HEK293 (cell line): ENCODE measurements around the gene MED29.

Experiments
- HIC1 ChIP-seq: fragments of 450-650 bp; formaldehyde crosslinking; IDR thresholded peaks from 2 replicates; pipeline ENCODE4 v1.5.1; 2016; ENCODE audit warnings: missing biosample characterization, missing genetic modification characterization
- MYNN ChIP-seq: fragments of 450-650 bp; formaldehyde crosslinking; IDR thresholded peaks from 2 replicates; pipeline ENCODE4 v1.5.1; 2016; ENCODE audit warnings: missing biosample characterization, missing genetic modification characterization, borderline replicate concordance
- PBX3 ChIP-seq: sonication (generic); formaldehyde crosslinking; IDR thresholded peaks from 2 replicates; pipeline ENCODE4 v1.8.1; 2022; ENCODE audit warnings: mild to moderate bottlenecking, moderate library complexity, missing genetic modification reagents
- ZNF19 ChIP-seq: fragments of 450-650 bp; formaldehyde crosslinking; IDR thresholded peaks from 2 replicates; pipeline ENCODE4; 2016; ENCODE audit warnings: missing biosample characterization, missing genetic modification characterization, low read depth
- ZNF202 ChIP-seq: fragments of 450-650 bp; formaldehyde crosslinking; IDR thresholded peaks from 2 replicates; pipeline ENCODE4 v1.5.1; 2016; ENCODE audit warnings: missing biosample characterization, missing genetic modification characterization, borderline replicate concordance
- ZNF274 ChIP-seq, 2 experiments: fragments of 200-500 bp in 1 of 2; fragments of 450-650 bp in 1 of 2; sonication (Bioruptor generic) in 1 of 2; formaldehyde crosslinking in 1 of 2; IDR thresholded peaks; 2 replicates each; pipeline versions ENCODE4 v1.5.1 to v1.6.1; 2014 to 2016; ENCODE audit warnings: borderline replicate concordance in 1 of 2, inconsistent platforms in 1 of 2, low read length in 1 of 2, missing biosample characterization in 1 of 2, missing genetic modification characterization in 1 of 2
- ZNF280D ChIP-seq: fragments of 450-650 bp; formaldehyde crosslinking; IDR thresholded peaks from 2 replicates; pipeline ENCODE4 v1.5.1; 2016; ENCODE audit warnings: missing biosample characterization, missing genetic modification characterization
- ZNF391 ChIP-seq: fragments of 450-650 bp; formaldehyde crosslinking; IDR thresholded peaks from 2 replicates; pipeline ENCODE4 v1.5.1; 2016; ENCODE audit warnings: low read depth, missing biosample characterization, missing genetic modification characterization, borderline replicate concordance
- ZNF398 ChIP-seq: fragments of 450-650 bp; formaldehyde crosslinking; IDR thresholded peaks from 2 replicates; pipeline ENCODE4 v1.5.1; 2017; ENCODE audit warnings: missing biosample characterization, missing genetic modification characterization
- ZNF449 ChIP-seq: fragments of 450-650 bp; formaldehyde crosslinking; IDR thresholded peaks from 2 replicates; pipeline ENCODE4 v1.5.1; 2017; ENCODE audit warnings: missing biosample characterization, mild to moderate bottlenecking, missing genetic modification characterization, moderate library complexity
- ZNF518A ChIP-seq: fragments of 450-650 bp; formaldehyde crosslinking; conservative IDR thresholded peaks from 2 replicates; pipeline ENCODE4 v1.5.1; 2016; ENCODE audit warnings: low read depth, missing biosample characterization, missing genetic modification characterization
- ZNF530 ChIP-seq: fragments of 450-650 bp; formaldehyde crosslinking; IDR thresholded peaks from 2 replicates; pipeline ENCODE4 v1.5.1; 2016; ENCODE audit warnings: low read depth, missing biosample characterization, missing genetic modification characterization
- ZNF580 ChIP-seq: fragments of 450-650 bp; formaldehyde crosslinking; IDR thresholded peaks from 2 replicates; pipeline ENCODE4 v1.5.1; 2016; ENCODE audit warnings: missing biosample characterization, missing genetic modification characterization
- ZNF621 ChIP-seq: fragments of 450-650 bp; formaldehyde crosslinking; IDR thresholded peaks from 2 replicates; pipeline ENCODE4 v1.5.1; 2017; ENCODE audit warnings: missing biosample characterization, missing genetic modification characterization
- ZNF645 ChIP-seq: fragments of 450-650 bp; formaldehyde crosslinking; IDR thresholded peaks from 2 replicates; pipeline ENCODE4; 2016; ENCODE audit warnings: missing biosample characterization, missing genetic modification characterization
- ZNF660 ChIP-seq: fragments of 450-650 bp; IDR thresholded peaks from 2 replicates; pipeline ENCODE4 v1.5.1; 2018; ENCODE audit warnings: missing biosample characterization, mild to moderate bottlenecking, missing genetic modification characterization
- ZNF707 ChIP-seq: fragments of 450-650 bp; formaldehyde crosslinking; IDR thresholded peaks from 2 replicates; pipeline ENCODE4 v1.5.1; 2016; ENCODE audit warnings: missing biosample characterization, missing genetic modification characterization
- ZNF777 ChIP-seq: fragments of 450-650 bp; formaldehyde crosslinking; IDR thresholded peaks from 2 replicates; pipeline ENCODE4 v1.5.1; 2017; ENCODE audit warnings: missing biosample characterization, missing genetic modification characterization, borderline replicate concordance
- ZNF792 ChIP-seq: fragments of 450-650 bp; formaldehyde crosslinking; IDR thresholded peaks from 2 replicates; pipeline ENCODE4 v1.5.1; 2016; ENCODE audit warnings: missing biosample characterization, missing genetic modification characterization
- ZXDB ChIP-seq: fragments of 450-650 bp; formaldehyde crosslinking; IDR thresholded peaks from 2 replicates; pipeline ENCODE4 v1.5.1; 2016; ENCODE audit warnings: missing biosample characterization, missing genetic modification characterization

The MED29 gene

GRCh38 chr19:39341719-39342604 is 49.2 kb upstream of the MED29 start, which contains the start of gene SAMD4B (continued):
- TF ChIP-seq ZNF518A (tag by site-specific recombination), result peak; percentile 72
- peak; percentile 93 for TF ChIP-seq PBX3 (CRISPR knock-in tag)
- TF ChIP-seq ZNF391, result peak; percentile 98
- peak; percentile 85 for TF ChIP-seq HIC1 (tag by site-specific recombination)
- TF ChIP-seq ZNF274 (IDR thresholded peaks at IDR 0.05; ENCODE audit: low read length), result no peak
- TF ChIP-seq ZNF274 (tag by site-specific recombination; IDR thresholded peaks at IDR 0.05; ENCODE audit: borderline replicate concordance), result no peak
- TF ChIP-seq ZNF621, result no peak
- no peak for TF ChIP-seq ZNF777 (tag by site-specific recombination)
- peak; percentile 81; the same call in 1 of the 2 replicates for TF ChIP-seq ZNF280D (tag by site-specific recombination)
- TF ChIP-seq MYNN, result peak; percentile 76; the same call in 1 of the 2 replicates
- TF ChIP-seq ZNF530 (tag by site-specific recombination), result no peak
- TF ChIP-seq ZNF580 (tag by site-specific recombination), result peak; percentile 80
- TF ChIP-seq ZNF449 (tag by site-specific recombination), result peak; percentile 84
- peak; percentile 99; the same call in 1 of the 2 replicates for TF ChIP-seq ZNF660
- no peak for TF ChIP-seq ZNF707 (tag by site-specific recombination)
- TF ChIP-seq ZNF202 (tag by site-specific recombination), result no peak
- TF ChIP-seq ZNF792 (tag by site-specific recombination), result no peak
- TF ChIP-seq ZXDB (tag by site-specific recombination), result peak; percentile 98
- TF ChIP-seq ZNF398 (tag by site-specific recombination), result no peak
- TF ChIP-seq ZNF645 (tag by site-specific recombination), result no peak
- TF ChIP-seq ZNF19 (tag by site-specific recombination), result no peak
